NCI-H774 (cell line): Measurements from ENCODE around the gene PCDH15.
"Not testable (repeated sequence)": the region's sequence is repeated elsewhere in the genome, so short reads cannot be mapped to it uniquely, and the experiment has no call there.

Experiments
- DNase-seq: peaks from one replicate; lab custom pipeline; 2025; lab: John Stamatoyannopoulos, UW

The PCDH15 gene

DNA sequence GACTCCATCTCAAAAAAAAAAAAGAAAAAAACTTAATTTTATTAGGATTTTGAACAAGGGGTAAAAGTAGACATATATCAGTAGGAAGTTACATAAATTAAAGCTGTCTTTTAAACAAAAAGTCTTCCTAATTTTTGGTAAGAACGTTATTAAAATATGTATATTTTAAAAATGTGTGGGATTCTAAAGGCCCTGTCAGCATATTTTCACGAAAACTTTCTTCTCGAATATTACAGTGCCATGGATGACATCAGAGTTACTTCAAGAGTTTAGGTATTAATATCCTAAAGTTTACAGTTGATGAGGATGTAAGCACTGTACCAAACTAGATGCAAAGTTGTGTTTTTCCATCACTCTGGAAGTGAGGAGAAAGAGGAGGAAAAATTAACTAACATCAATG, 820.8 kb downstream of the PCDH15 start:
- DNase-seq: no peak

DNA sequence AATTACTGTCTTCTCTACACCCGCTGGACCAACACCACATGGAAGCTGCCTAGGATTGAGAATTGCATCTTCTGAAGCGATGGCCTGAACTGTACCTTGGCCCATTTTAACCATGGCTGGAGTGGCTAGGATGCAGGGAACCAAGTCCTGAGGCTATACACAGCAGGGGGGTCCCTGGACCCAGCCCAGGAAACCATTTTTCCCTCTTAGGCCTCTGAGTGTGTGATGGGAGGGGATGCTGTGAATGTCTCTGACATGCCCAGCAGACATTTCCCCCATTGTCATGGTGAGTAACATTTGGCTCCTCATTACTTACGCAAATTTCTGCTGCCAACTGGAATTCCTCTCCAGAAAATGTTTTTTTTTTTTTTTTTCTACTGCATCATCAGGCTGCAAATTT, 822.7 kb downstream of the PCDH15 start:
- no peak for DNase-seq

DNA sequence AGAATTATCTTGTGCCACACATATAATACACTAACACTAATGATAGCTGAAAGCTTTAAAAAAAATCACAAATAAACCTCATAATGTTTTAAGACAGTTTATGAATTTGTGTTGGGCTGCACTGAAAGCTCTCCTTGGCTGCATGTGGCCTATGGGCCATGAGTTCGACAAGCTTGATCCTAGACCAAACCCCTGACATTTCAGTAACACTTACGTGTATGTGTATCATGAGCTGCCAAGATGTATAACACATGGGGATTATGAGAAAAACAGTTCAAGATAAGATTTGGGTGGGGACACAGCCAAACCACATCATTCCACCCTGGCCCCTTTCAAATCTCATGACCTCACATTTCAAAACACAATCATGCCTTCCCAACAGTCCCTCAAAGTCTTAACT, 823.8 kb downstream of the PCDH15 start:
- DNase-seq: no peak

- DNase-seq: no peak
Observed at GRCh38 chr10:53957401-53957800, 843.6 kb downstream of the PCDH15 start.

- DNase-seq: no peak
Observed at GRCh38 chr10:53955091-53955490, 845.9 kb downstream of the PCDH15 start.

DNA sequence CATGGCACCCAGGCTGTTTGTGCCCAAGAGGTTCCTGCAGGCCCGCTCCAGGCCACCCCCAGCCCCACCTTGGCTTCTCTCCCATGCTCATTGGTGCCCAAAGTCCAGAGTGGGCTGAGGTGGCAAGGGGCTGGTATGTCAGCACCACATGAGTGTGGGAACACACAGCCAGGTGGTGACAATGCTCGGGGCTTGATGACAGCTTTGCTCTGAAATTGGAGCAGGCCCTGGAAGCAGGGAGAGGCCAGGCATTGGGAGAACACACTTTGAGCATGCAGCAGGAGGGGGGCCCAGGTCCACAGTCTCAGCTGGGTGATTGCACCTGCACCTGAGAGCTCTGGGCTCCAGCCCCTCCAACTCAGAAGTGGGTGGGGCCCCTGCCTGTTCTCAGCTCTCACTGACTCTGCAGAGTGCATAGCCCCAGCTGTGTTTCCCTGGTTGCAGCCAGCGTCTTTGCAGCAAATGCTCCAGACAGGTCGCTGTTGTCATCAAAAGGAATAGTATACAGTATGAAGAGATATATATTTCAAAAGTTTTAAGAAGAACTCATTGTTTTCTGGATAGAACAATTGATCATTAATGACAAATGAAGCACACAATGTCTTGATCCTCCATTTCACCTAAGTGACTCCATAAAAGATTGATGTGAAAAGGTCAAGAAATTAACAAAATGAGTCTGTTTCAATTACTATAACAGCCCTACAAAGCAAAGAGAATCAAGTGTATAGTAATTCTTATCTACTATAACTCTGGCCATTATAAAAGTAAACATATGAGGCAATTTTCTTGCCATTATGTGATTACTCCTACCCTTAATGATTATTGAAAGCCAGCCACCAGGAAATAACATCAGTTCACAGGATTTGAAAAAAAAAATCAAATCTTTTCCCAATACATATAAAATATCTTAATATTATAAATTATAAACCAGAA, 848.1 kb downstream of the PCDH15 start:
- DNase-seq: no peak

DNA sequence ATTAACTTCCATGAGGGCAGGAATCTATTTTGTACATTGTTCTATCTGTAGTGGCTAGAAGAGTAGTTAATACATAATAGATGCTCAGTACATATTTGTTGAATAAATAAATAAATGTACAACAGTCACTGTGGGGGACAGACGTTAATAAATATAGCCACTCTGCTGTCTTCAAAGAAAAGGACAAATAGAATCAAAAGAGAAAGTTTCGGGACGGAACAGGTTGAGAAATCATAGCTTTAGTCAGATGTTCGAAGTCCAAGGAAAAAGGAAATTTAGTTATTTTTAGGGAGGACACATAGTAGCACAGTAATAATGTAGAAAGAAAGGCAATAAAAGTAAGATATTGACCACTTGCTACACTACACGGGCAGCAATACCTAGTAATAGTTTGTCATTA, 861.4 kb downstream of the PCDH15 start:
- no peak for DNase-seq

DNA sequence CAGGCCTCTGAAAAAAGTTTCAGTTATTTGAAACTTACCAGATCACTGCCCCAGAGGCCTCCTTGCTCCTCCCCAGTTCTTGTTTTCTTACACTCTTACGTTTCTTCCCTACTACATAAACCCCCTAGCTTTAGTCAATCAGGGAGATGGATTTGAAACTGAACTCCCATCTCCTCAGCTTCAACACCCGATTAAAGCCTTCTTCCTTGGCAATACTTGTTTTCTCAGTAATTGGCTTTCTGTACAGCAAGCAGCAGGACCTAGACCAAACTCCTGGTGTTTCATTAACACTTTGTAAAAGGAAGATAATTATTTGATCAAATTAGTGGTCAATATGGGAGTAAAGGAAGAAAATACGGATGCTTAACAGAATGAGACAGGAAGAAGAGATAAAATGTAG, 870.4 kb downstream of the PCDH15 start:
- DNase-seq: no peak

- DNase-seq: not testable (repeated sequence)
Observed at GRCh38 chr10:53924051-53924700, 876.9 kb downstream of the PCDH15 start.

GRCh38 chr10:53918755-53919154, 882.3 kb downstream of the PCDH15 start:
- no peak for DNase-seq

GRCh38 chr10:53909791-53910190, 891.2 kb downstream of the PCDH15 start:
- DNase-seq: no peak

DNA sequence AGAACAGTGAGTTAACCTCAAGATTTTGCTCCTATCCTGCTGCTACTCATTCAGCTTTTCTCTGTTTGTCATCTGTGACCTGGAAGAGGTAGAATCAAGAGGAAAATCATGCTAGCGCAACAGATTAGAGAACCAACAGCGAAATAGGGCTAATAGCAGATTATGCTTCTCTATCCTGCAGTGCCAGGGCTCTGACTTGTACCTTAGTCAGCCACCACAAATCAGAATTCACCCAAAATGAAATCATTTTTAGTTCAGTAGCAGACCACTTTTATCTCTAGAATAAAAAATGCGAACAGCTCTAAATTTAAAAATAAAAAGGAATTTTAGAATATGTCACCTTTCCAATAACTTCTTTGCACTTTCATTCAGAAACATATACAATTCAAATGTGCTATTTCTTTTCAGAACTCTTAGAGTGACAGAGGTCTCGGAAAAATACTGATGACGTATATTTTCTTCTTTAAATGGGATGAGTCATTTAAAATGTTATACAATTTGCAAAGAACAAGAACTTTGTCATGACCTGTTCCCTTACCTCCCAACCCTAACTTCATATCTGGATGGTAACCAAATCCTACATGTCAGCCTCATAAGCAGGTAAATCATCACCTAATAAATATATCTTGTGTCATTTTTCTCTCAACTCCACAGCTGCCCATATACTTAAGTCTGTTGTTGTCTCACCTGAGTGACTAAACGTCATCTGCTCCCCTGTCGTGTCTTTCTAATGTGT, 896.4 kb downstream of the PCDH15 start:
- no peak for DNase-seq

GRCh38 chr10:53903756-53904155, 897.3 kb downstream of the PCDH15 start:
- DNase-seq: no peak

GRCh38 chr10:53899463-53900160, 901.4 kb downstream of the PCDH15 start:
- no peak for DNase-seq

DNA sequence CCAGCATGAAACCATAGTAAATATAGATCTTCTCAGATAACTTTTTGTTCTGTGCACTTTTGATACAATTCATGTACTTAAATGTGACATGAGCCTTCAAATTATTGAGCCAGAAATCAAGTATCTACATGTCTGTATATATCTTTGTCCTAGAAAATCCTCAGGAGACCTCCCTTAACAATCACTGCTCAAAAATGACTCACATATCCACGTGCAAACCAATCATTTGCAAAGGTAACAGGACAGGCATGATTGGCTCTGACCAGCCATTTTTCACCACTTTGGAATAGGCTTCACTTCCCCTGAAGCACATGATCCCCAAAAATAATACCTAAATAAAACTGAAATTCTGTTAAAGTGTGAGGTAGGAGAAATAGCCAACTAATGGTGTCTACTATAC, 902.5 kb downstream of the PCDH15 start:
- no peak for DNase-seq

- DNase-seq: no peak
Observed at GRCh38 chr10:53894145-53894544, 906.9 kb downstream of the PCDH15 start.

- no peak for DNase-seq
Observed at GRCh38 chr10:53893061-53893460, 908.0 kb downstream of the PCDH15 start.

GRCh38 chr10:53886325-53887300, 914.4 kb downstream of the PCDH15 start:
- no peak for DNase-seq

- no peak for DNase-seq
Observed at GRCh38 chr10:53864846-53865245, 936.2 kb downstream of the PCDH15 start.

DNA sequence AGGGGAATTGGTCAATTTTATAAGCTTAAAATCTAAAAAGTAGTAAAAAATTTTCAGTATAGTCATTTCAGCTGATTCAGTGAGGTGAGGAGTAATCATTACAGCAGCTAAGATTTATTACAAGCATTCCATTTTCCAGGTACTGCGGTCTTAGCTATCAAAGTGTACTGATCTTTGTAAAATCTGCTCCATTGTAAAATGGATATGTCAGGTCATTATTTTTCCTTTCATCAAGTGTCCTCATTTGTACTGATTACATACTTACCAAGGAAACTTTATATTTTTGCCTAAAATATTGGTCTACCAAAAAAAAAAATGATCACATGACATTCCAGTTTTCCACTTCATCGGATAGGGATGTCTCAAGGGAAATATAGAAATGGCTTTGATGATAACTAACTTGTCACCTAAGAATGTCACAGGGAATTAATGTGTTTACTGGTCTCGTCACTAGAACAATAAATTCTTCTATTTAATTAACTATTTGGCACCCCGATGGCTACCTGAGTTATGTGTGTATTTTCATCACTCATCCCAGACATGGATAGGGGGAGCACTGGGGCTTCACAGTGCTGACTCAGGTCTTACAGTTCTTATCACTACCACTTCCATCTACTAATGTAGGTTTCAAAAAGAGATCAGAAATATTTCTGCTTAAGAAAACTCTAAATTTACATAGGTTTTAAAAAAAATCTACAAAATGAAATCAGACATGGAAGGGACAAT, 948.4 kb downstream of the PCDH15 start:
- no peak for DNase-seq
